Renal cortical epithelial cell (primary cell): ENCODE results near the gene PRKG1. TPM values are rescaled to one million over a fixed set of nuclear protein-coding genes. Genes with fewer than 3 reads are reported as not detected.
"Not testable (repeated sequence)": the region's sequence is repeated elsewhere in the genome, so short reads cannot be mapped to it uniquely, and the experiment has no call there.

Source experiments
- DNase-seq: peaks from one replicate; pipeline ENCODE4 v3.0.0-alpha.2; 2011; ENCODE audit warnings: low read depth
- total RNA-seq: library from RNA; depleted of rRNA; stranded (reverse); fragments of >200 nt; gene quantifications from 2 replicates; pipeline ENCODE4 v1.2.3, GENCODE V29; 2014

Gene PRKG1
- total RNA-seq, 1 donor from 2014 or later: 2.3 TPM

GRCh38 chr10:51653025-51653424 is 578.7 kb downstream of the PRKG1 start:
- no peak for DNase-seq

- no peak for DNase-seq
Observed at GRCh38 chr10:51654918-51655317, 580.6 kb downstream of the PRKG1 start.

- DNase-seq: no peak
Observed at GRCh38 chr10:51656503-51656902, 582.2 kb downstream of the PRKG1 start.

GRCh38 chr10:51658000-51658399 is 583.7 kb downstream of the PRKG1 start:
- no peak for DNase-seq

- DNase-seq: no peak
Observed at GRCh38 chr10:51659344-51659743, 585.1 kb downstream of the PRKG1 start.

GRCh38 chr10:51663086-51663485 is 588.8 kb downstream of the PRKG1 start:
- no peak for DNase-seq

GRCh38 chr10:51666456-51666855 is 592.2 kb downstream of the PRKG1 start:
- DNase-seq: no peak

GRCh38 chr10:51667678-51668335 is 593.5 kb downstream of the PRKG1 start:
- peak; percentile 84 for DNase-seq

GRCh38 chr10:51668336-51668689 is 594.0 kb downstream of the PRKG1 start:
- DNase-seq: no peak

GRCh38 chr10:51669041-51669440 is 594.8 kb downstream of the PRKG1 start:
- DNase-seq: no peak

GRCh38 chr10:51672039-51672535 is 597.8 kb downstream of the PRKG1 start:
- no peak for DNase-seq

GRCh38 chr10:51675088-51675487 is 600.8 kb downstream of the PRKG1 start:
- DNase-seq: no peak

GRCh38 chr10:51679841-51680240 is 605.6 kb downstream of the PRKG1 start:
- DNase-seq: no peak

- DNase-seq: no peak
Observed at GRCh38 chr10:51683031-51683691, 608.9 kb downstream of the PRKG1 start.

- DNase-seq: peak; percentile 55
Observed at GRCh38 chr10:51685768-51686167, 611.5 kb downstream of the PRKG1 start.

GRCh38 chr10:51687296-51687695 is 613.0 kb downstream of the PRKG1 start:
- DNase-seq: no peak

GRCh38 chr10:51688826-51689225 is 614.5 kb downstream of the PRKG1 start:
- not testable (repeated sequence) for DNase-seq

- no peak for DNase-seq
Observed at GRCh38 chr10:51689536-51689935, 615.2 kb downstream of the PRKG1 start.

- no peak for DNase-seq
Observed at GRCh38 chr10:51691135-51691534, 616.8 kb downstream of the PRKG1 start.

- DNase-seq: no peak
Observed at GRCh38 chr10:51694086-51694768, 619.9 kb downstream of the PRKG1 start.

- no peak for DNase-seq
Observed at GRCh38 chr10:51696251-51696650, 622.0 kb downstream of the PRKG1 start.

GRCh38 chr10:51698473-51699063 is 624.3 kb downstream of the PRKG1 start:
- DNase-seq: no peak

GRCh38 chr10:51699145-51699474 is 624.8 kb downstream of the PRKG1 start:
- DNase-seq: no peak
